ENCODE data around the gene MYCN. TPM values are rescaled to one million over a fixed set of nuclear protein-coding genes. Genes with fewer than 3 reads are reported as not detected.
A peak's percentile ranks its signal among the peaks of the same experiment; 100 is the strongest.

The MYCN gene
- total and polyA plus RNA-seq, 2 of the 13 experiments (the other 11 are each of a cell fraction or from before 2014, with no cell fraction given), result not detected

- TF ChIP-seq LBX2 (CRISPR knock-in tag; IDR thresholded peaks at IDR 0.05; ENCODE audit: borderline replicate concordance) (no peak), SIN3A (IDR thresholded peaks at IDR 0.05; ENCODE audit: borderline replicate concordance, low read depth, low read length) (no peak), ZNF24 (IDR thresholded peaks at IDR 0.05) (no peak), ZNF883 (CRISPR knock-in tag; IDR thresholded peaks at IDR 0.05; ENCODE audit: not compliant biosample characterization) (no peak), ZNF83 (CRISPR knock-in tag; IDR thresholded peaks at IDR 0.05; ENCODE audit: borderline replicate concordance) (no peak), ZNF274 (CRISPR knock-in tag; IDR thresholded peaks at IDR 0.05) (peak; percentile 23; the same call in 1 of the 2 replicates), ASH2L (IDR thresholded peaks at IDR 0.05; ENCODE audit: insufficient read length, low read depth, low read length) (peak; percentile 31), ARID5B (CRISPR knock-in tag; IDR thresholded peaks at IDR 0.05) (no peak), ZNF607 (CRISPR knock-in tag; IDR thresholded peaks at IDR 0.05; ENCODE audit: borderline replicate concordance) (no peak), ONECUT2 (CRISPR knock-in tag; IDR thresholded peaks at IDR 0.05) (no peak), NRL (CRISPR knock-in tag; IDR thresholded peaks at IDR 0.05; ENCODE audit: borderline replicate concordance) (0 out of 2 replicates have a peak, but pooled peaks have one; percentile 15), PAF1 (CRISPR knock-in tag; IDR thresholded peaks at IDR 0.05) (no peak), ZNF382 (CRISPR knock-in tag; IDR thresholded peaks at IDR 0.05; ENCODE audit: borderline replicate concordance) (no peak), ZNF552 (CRISPR knock-in tag; IDR thresholded peaks at IDR 0.05; ENCODE audit: borderline replicate concordance) (0 out of 2 replicates have a peak, but pooled peaks have one; percentile 62), DMTF1 (CRISPR knock-in tag; IDR thresholded peaks at IDR 0.05) (no peak)
- TF ChIP-seq, protein P1, sequence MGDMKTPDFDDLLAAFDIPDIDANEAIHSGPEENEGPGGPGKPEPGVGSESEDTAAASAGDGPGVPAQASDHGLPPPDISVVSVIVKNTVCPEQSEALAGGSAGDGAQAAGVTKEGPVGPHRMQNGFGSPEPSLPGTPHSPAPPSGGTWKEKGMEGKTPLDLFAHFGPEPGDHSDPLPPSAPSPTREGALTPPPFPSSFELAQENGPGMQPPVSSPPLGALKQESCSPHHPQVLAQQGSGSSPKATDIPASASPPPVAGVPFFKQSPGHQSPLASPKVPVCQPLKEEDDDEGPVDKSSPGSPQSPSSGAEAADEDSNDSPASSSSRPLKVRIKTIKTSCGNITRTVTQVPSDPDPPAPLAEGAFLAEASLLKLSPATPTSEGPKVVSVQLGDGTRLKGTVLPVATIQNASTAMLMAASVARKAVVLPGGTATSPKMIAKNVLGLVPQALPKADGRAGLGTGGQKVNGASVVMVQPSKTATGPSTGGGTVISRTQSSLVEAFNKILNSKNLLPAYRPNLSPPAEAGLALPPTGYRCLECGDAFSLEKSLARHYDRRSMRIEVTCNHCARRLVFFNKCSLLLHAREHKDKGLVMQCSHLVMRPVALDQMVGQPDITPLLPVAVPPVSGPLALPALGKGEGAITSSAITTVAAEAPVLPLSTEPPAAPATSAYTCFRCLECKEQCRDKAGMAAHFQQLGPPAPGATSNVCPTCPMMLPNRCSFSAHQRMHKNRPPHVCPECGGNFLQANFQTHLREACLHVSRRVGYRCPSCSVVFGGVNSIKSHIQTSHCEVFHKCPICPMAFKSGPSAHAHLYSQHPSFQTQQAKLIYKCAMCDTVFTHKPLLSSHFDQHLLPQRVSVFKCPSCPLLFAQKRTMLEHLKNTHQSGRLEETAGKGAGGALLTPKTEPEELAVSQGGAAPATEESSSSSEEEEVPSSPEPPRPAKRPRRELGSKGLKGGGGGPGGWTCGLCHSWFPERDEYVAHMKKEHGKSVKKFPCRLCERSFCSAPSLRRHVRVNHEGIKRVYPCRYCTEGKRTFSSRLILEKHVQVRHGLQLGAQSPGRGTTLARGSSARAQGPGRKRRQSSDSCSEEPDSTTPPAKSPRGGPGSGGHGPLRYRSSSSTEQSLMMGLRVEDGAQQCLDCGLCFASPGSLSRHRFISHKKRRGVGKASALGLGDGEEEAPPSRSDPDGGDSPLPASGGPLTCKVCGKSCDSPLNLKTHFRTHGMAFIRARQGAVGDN (CRISPR knock-in tag; IDR thresholded peaks at IDR 0.05), result peak; percentile 27; the same call in 1 of the 2 replicates
These were observed at the start of gene MYCN (continued) for GRCh38 chr2:15939854-15940660.

Measured in HepG2 (cell line).